Activated effector memory CD4-positive, alpha-beta T cell treated with anti-CD3 and anti-CD28 coated beads, Interleukin-2, amount 50 U/mL, for 16 hours (primary cell): ENCODE results near the gene ZNF646.

Experiments used
- DNase-seq: peaks from one replicate; pipeline ENCODE4 v3.0.0-alpha.2; 2020

The ZNF646 gene

GRCh38 chr16:31108794-31109558 lies 34.8 kb downstream of the ZNF646 start:
- no peak for DNase-seq

DNA sequence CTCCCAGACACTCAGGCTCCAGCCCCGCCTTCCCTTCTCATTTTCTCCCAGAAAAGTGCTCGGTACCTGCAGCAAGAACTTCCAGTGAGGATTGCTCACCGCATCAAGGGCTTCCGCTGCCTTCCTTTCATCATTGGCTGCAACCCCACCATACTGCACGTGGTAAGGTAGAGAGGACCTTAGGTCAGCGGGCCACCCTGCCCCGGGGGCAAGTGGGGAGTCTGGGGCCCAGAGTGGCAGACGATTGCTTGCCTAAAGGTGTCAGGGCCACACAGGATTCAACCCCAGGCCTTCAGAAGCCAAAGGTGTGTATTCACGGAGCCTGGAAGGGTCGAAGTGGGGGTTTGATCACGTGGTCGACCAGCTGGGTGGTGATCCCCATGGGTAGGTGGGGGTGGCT lies 35.4 kb downstream of the ZNF646 start:
- DNase-seq, result no peak

DNA sequence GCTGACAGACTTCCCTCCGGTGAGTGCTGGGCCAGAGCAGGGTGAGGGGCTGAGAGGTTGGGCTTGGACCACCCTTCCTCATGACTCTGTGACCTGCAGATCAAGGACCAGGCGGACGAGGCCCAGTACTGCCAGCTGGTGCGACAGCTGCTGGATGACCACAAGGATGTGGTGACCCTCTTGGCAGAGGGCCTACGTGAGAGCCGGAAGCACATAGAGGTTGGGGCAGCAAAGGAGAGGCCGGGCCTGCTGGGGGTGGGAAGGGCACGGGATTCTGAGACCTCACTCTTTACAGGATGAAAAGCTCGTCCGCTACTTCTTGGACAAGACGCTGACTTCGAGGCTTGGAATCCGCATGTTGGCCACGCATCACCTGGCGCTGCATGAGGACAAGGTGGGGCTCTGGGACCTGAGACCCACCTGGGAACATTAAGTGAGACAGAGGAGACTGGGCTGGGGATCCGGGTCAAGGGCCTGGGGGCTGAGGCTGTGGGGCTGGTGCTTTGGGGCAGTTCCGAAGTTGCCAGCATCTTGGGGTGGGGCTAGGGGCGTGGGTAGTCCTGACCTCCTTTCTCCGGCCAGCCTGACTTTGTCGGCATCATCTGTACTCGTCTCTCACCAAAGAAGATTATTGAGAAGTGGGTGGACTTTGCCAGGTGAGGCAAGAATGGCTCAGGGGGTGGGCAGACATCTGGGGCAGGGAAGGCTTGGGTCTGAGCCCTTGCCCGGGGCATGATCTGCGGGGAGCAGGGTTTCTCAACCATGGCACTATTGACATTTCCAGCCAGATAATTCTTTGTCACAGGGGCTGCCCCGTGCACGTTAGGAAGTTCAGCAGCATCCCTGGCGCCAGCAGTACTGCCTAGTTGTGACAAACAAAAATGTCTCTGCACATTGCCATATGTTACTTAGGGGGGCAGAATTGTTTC lies 36.1 kb downstream of the ZNF646 start:
- no peak for DNase-seq

GRCh38 chr16:31111881-31112466 lies 37.8 kb downstream of the ZNF646 start:
- no peak for DNase-seq

DNA sequence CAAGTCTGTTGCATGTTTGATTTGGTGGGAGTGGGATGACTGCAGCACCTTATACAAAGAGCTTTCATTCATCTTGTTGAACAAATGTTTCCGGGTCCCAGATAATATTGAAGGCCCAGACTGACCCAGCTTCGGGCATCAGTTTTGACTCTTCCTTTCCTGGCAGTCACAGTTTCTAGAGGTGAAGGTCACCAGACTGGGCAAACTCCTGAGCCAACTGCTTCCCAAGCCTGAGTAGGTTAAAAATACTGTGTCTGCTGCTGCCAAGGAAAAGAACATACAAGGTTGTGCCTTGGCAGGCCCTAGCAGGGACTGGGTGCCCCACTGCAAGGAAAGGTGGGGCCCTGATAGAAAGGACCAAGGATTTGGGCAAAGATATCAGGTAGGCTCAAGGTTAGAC lies 38.5 kb downstream of the ZNF646 start:
- no peak for DNase-seq

DNA sequence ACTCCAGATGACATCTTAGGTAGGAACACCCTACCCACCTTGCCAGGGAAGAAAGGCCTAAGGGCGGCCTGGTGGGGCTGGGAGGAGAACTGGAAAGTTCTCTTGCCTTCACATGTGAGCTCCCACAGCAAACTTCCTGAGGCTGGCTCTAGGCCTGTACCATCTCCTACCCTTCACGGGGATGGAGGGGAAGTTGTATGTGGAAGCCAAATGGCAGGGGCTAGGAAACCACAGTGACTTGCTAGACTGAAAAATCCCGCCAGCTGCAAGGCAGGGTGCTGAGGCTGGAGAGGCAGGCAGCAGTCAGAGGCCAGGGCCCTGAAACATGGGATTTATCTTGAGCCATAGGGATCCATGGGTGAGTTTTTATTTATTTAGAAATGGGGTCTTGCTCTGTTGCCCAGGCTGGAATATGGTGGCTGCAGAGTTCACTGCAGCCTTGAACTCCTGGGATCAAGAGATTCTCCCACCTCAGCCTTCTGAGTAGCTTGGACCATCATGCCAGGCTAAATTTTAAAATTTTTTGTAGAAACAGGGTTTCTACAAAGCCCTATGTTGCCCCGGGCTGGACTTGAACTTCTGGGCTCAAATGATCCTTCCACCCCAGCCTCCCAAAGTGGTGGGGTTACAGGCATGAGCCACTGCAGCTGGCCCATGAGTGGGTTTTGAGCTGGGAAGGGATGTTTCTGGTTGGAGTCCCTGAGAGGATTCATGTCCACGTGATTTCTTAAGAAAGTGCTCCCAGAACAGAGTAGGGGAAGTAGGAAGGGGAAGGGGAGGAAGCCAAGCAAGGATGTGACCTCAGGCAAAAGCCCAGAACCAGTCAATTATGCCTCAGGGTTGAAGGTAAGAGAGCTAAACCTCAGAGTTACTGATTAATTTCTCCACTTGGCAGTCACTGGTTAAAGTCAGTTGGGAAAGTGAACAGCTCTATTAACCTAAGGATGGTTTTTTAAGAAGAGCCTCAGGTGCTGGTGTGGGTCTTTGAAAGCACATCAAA lies 39.2 kb downstream of the ZNF646 start:
- no peak for DNase-seq

DNA sequence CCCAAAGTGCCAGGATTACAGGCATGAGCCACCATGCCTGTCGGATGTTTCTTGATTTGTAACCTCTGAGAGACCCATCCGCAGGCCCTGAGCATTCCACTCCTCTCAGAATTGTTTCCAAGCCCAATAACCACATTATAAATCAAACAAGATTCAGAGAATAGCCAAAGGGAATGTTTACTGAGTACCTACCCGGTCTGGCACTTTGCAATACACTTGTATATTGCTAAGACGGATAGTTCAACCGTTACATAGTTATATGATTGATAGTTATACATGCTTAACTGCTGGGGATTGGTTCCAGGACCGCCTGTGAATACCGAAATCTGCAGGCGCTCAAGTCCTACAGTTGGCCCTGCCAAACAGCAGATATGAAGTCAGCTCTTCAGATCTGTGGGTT lies 40.2 kb downstream of the ZNF646 start:
- no peak for DNase-seq

DNA sequence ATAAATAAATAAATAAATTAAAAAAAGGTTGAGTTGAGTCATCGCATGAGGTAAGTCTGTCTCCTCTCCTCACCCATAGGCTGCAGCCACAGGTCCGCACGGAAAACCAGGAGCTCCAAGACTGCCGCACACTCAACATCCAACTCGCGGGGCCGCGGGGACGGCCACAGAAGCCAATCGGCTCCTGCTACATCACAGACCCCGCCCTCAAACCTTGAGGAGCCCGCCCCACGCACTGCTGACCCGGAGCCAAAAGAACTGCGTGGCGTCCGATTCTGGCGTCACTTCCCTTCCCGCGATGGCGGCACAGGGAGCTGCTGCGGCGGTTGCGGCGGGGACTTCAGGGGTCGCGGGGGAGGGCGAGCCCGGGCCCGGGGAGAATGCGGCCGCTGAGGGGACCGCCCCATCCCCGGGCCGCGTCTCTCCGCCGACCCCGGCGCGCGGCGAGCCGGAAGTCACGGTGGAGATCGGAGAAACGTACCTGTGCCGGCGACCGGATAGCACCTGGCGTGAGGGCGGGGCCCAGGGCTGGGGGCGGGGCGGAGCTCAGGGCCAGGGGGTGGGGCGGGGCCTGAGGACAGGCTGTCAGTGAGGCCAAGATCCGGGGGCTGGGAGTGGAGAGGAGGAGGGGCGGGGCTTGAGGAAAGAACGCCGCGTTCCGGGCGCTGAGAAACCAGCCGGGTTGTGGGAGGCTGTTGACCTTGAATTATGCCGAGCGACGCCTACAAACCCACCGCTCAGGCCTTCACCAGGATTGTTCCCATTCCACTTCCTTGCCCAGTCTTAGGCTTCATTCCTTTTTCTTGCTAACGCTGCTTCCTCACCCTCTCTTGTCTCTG lies 43.4 kb downstream of the ZNF646 start, which contains the start of gene KAT8:
Gene KAT8 (plus strand): TSS at position 281 of the 839 bp plus-strand sequence. CDS start 18 bp downstream, at position 299.
- DNase-seq, result peak; percentile 99

- DNase-seq, result no peak
These were observed 44.3 kb downstream of the ZNF646 start for GRCh38 chr16:31118223-31119155.

GRCh38 chr16:31120129-31120528 lies 45.9 kb downstream of the ZNF646 start:
- no peak for DNase-seq

DNA sequence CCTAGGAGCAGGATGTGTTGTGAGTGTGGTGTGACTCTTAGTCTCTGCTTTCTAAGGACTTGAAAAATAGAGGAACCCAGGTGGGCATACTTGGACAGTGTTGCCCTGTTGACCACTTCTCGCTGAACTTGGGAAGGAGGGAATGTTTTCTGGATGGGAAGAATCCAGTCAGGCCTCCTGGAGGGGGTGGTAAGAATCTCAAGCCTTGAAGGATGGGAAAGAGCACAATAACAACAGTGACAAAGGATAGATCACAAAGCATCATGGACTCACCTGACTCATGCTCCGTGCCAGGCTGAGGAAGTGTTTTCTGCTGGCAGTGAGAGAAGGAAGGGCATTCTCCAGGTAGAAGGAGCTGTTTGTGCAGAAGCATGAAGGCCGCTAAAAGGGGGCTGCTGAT lies 51.6 kb downstream of the ZNF646 start:
- no peak for DNase-seq

GRCh38 chr16:31127182-31127581 lies 53.0 kb downstream of the ZNF646 start:
- DNase-seq, result no peak

DNA sequence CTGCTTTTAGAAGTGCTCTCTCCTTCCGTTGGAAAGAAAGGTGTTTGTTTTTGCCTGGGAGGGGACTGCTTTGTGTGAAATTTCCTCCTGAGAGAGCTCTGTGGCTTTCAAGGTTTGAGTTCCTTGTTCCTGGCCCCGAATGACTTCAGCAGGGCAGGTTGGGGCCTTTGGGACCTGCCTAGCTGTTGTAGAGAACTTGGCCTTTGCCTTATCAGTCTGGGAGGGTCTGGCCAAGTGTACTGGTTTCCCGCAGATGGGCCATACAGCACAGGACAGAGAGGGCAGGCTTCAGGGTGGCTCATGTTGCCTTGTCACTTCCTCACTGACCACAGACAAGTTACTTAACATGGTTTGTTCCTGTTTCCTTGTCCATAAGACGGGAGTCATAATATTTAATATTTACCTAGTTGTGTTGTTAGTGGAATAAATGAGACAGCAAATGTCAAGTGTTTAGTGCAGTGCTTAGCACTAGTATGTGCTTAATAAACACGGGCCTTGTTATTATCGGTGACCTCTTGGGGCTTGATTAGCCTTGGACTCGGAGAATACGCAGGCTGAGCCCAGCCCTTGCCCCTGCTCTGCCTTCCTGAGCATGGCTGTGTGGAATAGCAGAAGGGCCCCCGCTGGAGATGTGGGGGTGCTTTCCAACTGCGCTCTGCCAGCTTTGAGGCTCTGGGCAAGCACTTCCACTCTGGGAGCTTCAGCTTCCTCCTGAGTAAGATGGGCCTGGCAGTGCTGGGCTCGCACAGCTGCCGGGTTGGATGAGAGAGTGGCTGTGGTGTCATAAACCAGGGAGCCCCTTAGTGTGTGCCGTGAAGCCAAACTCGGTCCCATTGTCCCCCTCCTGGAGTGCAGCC lies 54.7 kb downstream of the ZNF646 start:
- DNase-seq, result no peak

DNA sequence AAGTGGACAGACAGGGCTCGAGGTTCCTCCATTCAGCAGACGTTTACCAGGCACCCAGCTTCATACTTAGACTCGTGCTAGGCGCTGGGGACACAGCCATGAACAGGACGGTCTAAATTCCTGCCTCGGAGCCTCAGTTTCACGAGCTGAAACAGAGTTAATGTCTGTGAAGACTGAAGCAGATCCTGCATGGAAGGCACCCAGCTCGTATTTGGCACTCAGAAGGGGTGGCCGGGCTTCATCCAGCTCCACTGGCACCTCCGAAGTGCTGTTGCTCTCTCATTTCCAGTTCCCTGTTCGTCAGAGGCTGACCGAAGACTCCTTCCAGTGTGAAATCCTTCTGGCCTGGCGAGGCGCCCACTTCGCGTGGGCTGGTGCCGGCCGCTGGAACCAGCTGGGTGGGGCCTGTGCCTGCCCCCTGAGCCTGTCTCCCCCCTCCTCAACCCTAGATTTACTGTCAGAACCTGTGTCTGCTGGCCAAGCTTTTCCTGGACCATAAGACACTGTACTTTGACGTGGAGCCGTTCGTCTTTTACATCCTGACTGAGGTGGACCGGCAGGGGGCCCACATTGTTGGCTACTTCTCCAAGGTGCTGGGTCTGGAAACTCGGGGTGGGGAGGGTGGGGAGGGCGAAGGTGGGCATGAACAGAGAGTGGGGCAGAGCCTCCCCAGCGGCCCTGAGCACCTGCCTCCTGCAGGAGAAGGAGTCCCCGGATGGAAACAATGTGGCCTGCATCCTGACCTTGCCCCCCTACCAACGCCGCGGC lies 55.5 kb downstream of the ZNF646 start:
- no peak for DNase-seq

DNA sequence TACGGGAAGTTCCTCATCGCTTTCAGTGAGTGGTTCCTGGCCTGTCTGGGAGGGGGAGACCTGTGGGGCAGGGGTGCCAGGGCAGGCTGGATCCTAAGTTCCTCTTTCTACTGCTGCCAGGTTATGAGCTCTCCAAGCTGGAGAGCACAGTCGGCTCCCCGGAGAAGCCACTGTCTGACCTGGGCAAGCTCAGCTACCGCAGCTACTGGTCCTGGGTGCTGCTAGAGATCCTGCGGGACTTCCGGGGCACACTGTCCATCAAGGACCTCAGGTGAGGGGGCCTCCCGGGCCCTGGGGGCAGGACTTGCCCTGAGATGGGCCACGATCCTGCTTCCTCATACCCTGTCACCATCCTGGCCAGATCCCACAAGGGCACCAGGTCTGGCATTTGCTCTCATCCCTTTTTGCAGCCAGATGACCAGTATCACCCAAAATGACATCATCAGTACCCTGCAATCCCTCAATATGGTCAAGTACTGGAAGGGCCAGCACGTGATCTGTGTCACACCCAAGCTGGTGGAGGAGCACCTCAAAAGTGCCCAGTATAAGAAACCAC lies 56.2 kb downstream of the ZNF646 start:
- DNase-seq, result no peak

GRCh38 chr16:31130899-31131298 lies 56.7 kb downstream of the ZNF646 start:
- no peak for DNase-seq

DNA sequence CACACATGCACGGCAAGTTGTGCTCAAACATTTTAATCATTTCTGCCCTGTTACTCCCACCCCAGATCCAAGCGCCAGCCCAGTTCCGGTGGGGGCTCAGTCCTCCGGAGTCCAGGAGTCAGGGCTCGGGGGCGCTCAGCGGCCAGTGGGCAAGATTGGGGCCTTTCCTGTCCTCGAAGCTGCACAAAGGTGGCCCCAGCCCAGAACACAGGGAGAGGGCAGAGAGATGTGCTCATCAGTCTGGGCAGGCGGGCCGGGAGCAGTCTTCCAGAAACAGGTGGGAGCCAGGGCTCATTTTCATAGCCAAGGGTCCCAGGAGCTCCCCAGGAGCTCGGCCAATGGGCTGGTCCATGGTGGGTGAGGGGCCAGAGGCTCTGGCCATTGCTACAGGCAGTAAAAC lies 57.2 kb downstream of the ZNF646 start:
- DNase-seq, result no peak

DNA sequence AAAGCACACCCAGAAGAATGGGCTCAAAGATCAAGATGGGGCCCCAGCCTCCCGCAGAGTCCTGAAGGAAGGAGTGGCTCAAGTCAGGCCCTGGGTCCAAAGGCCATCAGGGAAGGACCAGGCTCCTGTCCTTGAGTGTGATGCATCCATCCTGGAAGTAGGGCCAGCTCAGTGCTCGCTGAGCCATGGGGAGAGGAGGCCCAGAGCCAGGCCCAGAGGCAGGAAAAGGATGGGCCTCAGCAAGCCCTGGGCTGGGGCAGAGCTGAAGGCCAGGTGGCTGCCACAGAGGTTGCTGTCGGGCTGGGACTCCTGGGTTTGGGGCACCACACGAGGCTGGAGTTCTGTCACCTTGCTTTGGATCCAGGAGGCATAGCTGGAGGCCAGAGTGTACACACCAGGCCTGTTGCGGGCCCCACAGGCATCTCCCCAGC lies 57.6 kb downstream of the ZNF646 start:
- no peak for DNase-seq
